HCT116 (cell line): ENCODE data around the gene SORL1. TPM values are rescaled to one million over a fixed set of nuclear protein-coding genes. Genes with fewer than 3 reads are reported as not detected.

ENCODE experiments used
- ATAC-seq: fragments of 200-7000 bp; cut with Tn5 transposase; 2 replicates; pipeline ENCODE4 v1.9.1; 2020; ENCODE audit warnings: mild to moderate bottlenecking, moderate library complexity
- BruUV-seq: library from RNA; stranded (reverse); fragments of 400-500 nt; replicated peaks from 2 replicates; lab custom pipeline; 2021; lab: Mats Ljungman, UMichigan
- CTCF ChIA-PET: fragments of 300-600 bp; sonication (Branson Sonifier 250); formaldehyde crosslinking; loops from one replicate; lab custom pipeline; 2021; ENCODE audit warnings: antibody characterized with exemption; lab: Charles Lee
- POLR2A ChIA-PET: fragments of 300-600, 350-600 bp; sonication (Branson Sonifier 250); formaldehyde crosslinking; loops from one replicate; lab custom pipeline; 2021; ENCODE audit warnings: antibody characterized with exemption; lab: Charles Lee
- RAD21 ChIA-PET, 2 experiments: fragments of 300-600 bp; sonication (Branson Sonifier 250); formaldehyde crosslinking; loops; one replicate each; lab custom pipeline; 2023; ENCODE audit warnings: low total read pairs in 2 of 2; ENCODE audit not compliant: uncharacterized antibody in 2 of 2, unreplicated experiment in 2 of 2, low non-redundant PET in 1 of 2; lab: Charles Lee
- DNase-seq: peaks from one replicate; pipeline ENCODE4 v3.0.0-alpha.2; 2010; ENCODE audit warnings: low read depth, low spot score
- H2AFZ ChIP-seq: fragments of 200-600 bp; shearing (Covaris generic), sonication (generic); 2 replicates; pipeline ENCODE4 v1.6.1; 2017; ENCODE audit warnings: low read depth, mixed run types, mixed read lengths, antibody characterized with exemption, low read length; ENCODE audit not compliant: poor library complexity, severe bottlenecking
- H3K27ac ChIP-seq: 2 replicates; pipeline ENCODE4 v1.5.1; 2012; ENCODE audit warnings: low read depth, low read length
- H3K27me3 ChIP-seq: fragments of 200-600 bp; sonication (generic); 2 replicates; pipeline ENCODE4 v1.6.1; 2016; ENCODE audit warnings: mixed run types, low read length, mixed read lengths; ENCODE audit not compliant: insufficient read depth
- H3K36me3 ChIP-seq, 2 experiments: fragments of 200-500 bp in 1 of 2; fragments of 200-600 bp in 1 of 2; sonication (Bioruptor generic) in 1 of 2; sonication (generic) in 1 of 2; 2 replicates each; pipeline versions ENCODE4 v1.5.1 to v1.6.1; 2014 to 2016; ENCODE audit warnings: low read length in 2 of 2, inconsistent platforms in 1 of 2, mixed read lengths in 1 of 2, mixed run types in 1 of 2; ENCODE audit not compliant: insufficient read depth in 2 of 2, control insufficient read depth in 1 of 2
- H3K4me1 ChIP-seq, 2 experiments: fragments of 200-600 bp in 1 of 2; sonication (generic) in 1 of 2; 2 replicates each; pipeline versions ENCODE4 v1.5.1 to v1.6.1; 2012 to 2017; ENCODE audit warnings: low read length in 2 of 2, inconsistent platforms in 1 of 2, mild to moderate bottlenecking in 1 of 2, mixed read lengths in 1 of 2, mixed run types in 1 of 2, moderate library complexity in 1 of 2; ENCODE audit not compliant: insufficient read depth in 2 of 2, control insufficient read depth in 1 of 2
- H3K4me2 ChIP-seq: fragments of 200-600 bp; sonication (generic); 2 replicates; pipeline ENCODE4 v1.6.1; 2017; ENCODE audit warnings: mixed run types, low read length, mixed read lengths
- H3K4me3 ChIP-seq, 2 experiments: fragments of 200-600 bp in 1 of 2; sonication (generic) in 1 of 2; replicated peaks in 1 of 2; 2 replicates each; pipeline ENCODE4 v1.5.1; 2011 to 2016; ENCODE audit warnings: low read length in 2 of 2, control low read depth in 1 of 2, low read depth in 1 of 2, mild to moderate bottlenecking in 1 of 2, mixed read lengths in 1 of 2, mixed run types in 1 of 2
- H3K79me2 ChIP-seq: fragments of 200-600 bp; sonication (generic); 2 replicates; pipeline ENCODE4 v1.6.1; 2017; ENCODE audit warnings: mild to moderate bottlenecking, mixed run types, low read length, moderate library complexity, mixed read lengths; ENCODE audit not compliant: insufficient read depth
- H3K9ac ChIP-seq: fragments of 200-600 bp; sonication (generic); 2 replicates; pipeline ENCODE4 v1.6.1; 2016; ENCODE audit warnings: low read length, mixed read lengths
- H3K9me2 ChIP-seq: fragments of 200-600 bp; sonication (generic), shearing (Covaris generic); 2 replicates; pipeline ENCODE4 v1.6.1; 2017; ENCODE audit warnings: mixed run types, mild to moderate bottlenecking, moderate library complexity; ENCODE audit not compliant: insufficient read depth
- H3K9me3 ChIP-seq, 2 experiments: fragments of 200-500 bp in 1 of 2; fragments of 200-600 bp in 1 of 2; sonication (Bioruptor generic) in 1 of 2; sonication (generic) in 1 of 2; 2 replicates each; pipeline ENCODE4 v1.6.1; 2014 to 2017; ENCODE audit warnings: low read length in 2 of 2, mixed read lengths in 2 of 2, inconsistent platforms in 1 of 2, low read depth in 1 of 2, mild to moderate bottlenecking in 1 of 2, mixed run types in 1 of 2, moderate library complexity in 1 of 2; ENCODE audit not compliant: control insufficient read depth in 1 of 2, insufficient read depth in 1 of 2
- H4K20me1 ChIP-seq: fragments of 200-600 bp; sonication (generic), shearing (Covaris generic); 2 replicates; pipeline ENCODE4 v1.6.1; 2017; ENCODE audit warnings: mixed run types, mild to moderate bottlenecking, moderate library complexity; ENCODE audit not compliant: insufficient read depth
- ATF3 ChIP-seq: IDR thresholded peaks from 2 replicates; pipeline ENCODE4 v1.6.1; 2012
- CBX3 ChIP-seq: IDR thresholded peaks from 2 replicates; pipeline ENCODE4 v1.6.1; 2012; ENCODE audit warnings: low read depth
- CTCF ChIP-seq, 3 experiments: fragments of 200-600 bp in 1 of 3; sonication (generic) in 1 of 3; IDR thresholded peaks in 2 of 3; conservative IDR thresholded peaks in 1 of 3; 2 replicates each; pipeline ENCODE4 v1.5.1; 2012 to 2017; ENCODE audit warnings: low read depth in 2 of 3, low read length in 2 of 3, antibody characterized with exemption in 1 of 3, borderline replicate concordance in 1 of 3, control low read depth in 1 of 3, mild to moderate bottlenecking in 1 of 3, mixed read lengths in 1 of 3, mixed run types in 1 of 3, moderate library complexity in 1 of 3; ENCODE audit not compliant: insufficient read depth in 1 of 3
- EGR1 ChIP-seq: IDR thresholded peaks from 2 replicates; pipeline ENCODE4 v1.6.1; 2012; ENCODE audit warnings: low read depth
- ELF1 ChIP-seq: IDR thresholded peaks from 2 replicates; pipeline ENCODE4 v1.6.1; 2012; ENCODE audit warnings: low read depth, borderline replicate concordance
- EZH2 ChIP-seq: fragments of 200-600 bp; sonication (generic); IDR thresholded peaks from 2 replicates; pipeline ENCODE4 v1.6.1; 2017; ENCODE audit warnings: antibody characterized with exemption, mixed run types
- EZH2phosphoT487 ChIP-seq: fragments of 200-600 bp; IDR thresholded peaks from 2 replicates; pipeline ENCODE4 v1.6.1; 2018; ENCODE audit warnings: antibody characterized with exemption, borderline replicate concordance
- POLR2A ChIP-seq: IDR thresholded peaks from 2 replicates; pipeline ENCODE4 v1.7.0; 2011; ENCODE audit warnings: borderline replicate concordance; ENCODE audit not compliant: insufficient read depth, insufficient read length; ENCODE audit errors: extremely low read depth
- SIN3A ChIP-seq: IDR thresholded peaks from 2 replicates; pipeline ENCODE4 v1.6.1; 2012; ENCODE audit warnings: low read depth
- SRF ChIP-seq: IDR thresholded peaks from 2 replicates; pipeline ENCODE4 v1.6.1; 2012; ENCODE audit warnings: low read depth
- TCF7L2 ChIP-seq: IDR thresholded peaks from 2 replicates; pipeline ENCODE4 v1.7.0; 2011; ENCODE audit warnings: borderline replicate concordance, inconsistent platforms; ENCODE audit not compliant: insufficient read depth, insufficient read length; ENCODE audit errors: extremely low read depth
- YY1 ChIP-seq: IDR thresholded peaks from 2 replicates; pipeline ENCODE4 v1.6.1; 2011; ENCODE audit warnings: low read length, low read depth, moderate library complexity, mild to moderate bottlenecking; ENCODE audit not compliant: insufficient replicate concordance; ENCODE audit errors: extremely low read depth
- ZNF274 ChIP-seq: fragments of 200-500 bp; sonication (Bioruptor generic); IDR thresholded peaks from 2 replicates; pipeline ENCODE4 v1.6.1; 2014; ENCODE audit warnings: mild to moderate bottlenecking, low read depth, low read length, inconsistent platforms
- intact Hi-C: fragments of 100-400 bp; cut with micrococcal nuclease; formaldehyde crosslinking; loops from 2 replicates; pipeline ENCODE4 v1.10.0; 2022
- total RNA-seq: library from RNA; stranded (reverse); gene quantifications from one replicate; pipeline ENCODE4 v1.2.1, GENCODE V29; 2021; ENCODE audit not compliant: unreplicated experiment

SORL1 gene
- total RNA-seq, 1 experiment from 2014 or later = 17.4 TPM

- H3K4me3 ChIP-seq = no peak overlapping the region
- CTCF ChIA-PET = no interaction called here
- DNase-seq = no peak
- no peak for ATAC-seq
- no peak for TF ChIP-seq EGR1
- no peak for TF ChIP-seq ELF1
- TF ChIP-seq ZNF274 = no peak
- TF ChIP-seq POLR2A = no peak
- no peak for TF ChIP-seq SRF
- no peak for TF ChIP-seq EZH2phosphoT487
- TF ChIP-seq SIN3A = no peak
- TF ChIP-seq ATF3 = no peak
- no peak for TF ChIP-seq CTCF (IDR thresholded peaks at IDR 0.05 in 2 of 3, conservative IDR thresholded peaks at IDR 0.05 in 1 of 3; ENCODE audit: borderline replicate concordance in 1 of 3, insufficient read depth in 1 of 3, low read depth in 2 of 3, low read length in 2 of 3)
- no peak for TF ChIP-seq EZH2
- no peak for TF ChIP-seq YY1
- TF ChIP-seq TCF7L2 = no peak
- TF ChIP-seq CBX3 = no peak
- TF ChIP-seq, all 23 proteins: peak for 0
- Histone ChIP-seq H3K79me2 (no peaks in the 10 kb centered on the region), H3K9me3 (no peaks in the 10 kb centered on the region), H3K36me3 (no peaks in the 10 kb centered on the region), H3K27me3 (no peaks in the 10 kb centered on the region), H3K27ac (no peak overlapping the region), H2AFZ (no peak overlapping the region), H3K9me2 (no peaks in the 10 kb centered on the region), H4K20me1 (no peaks in the 10 kb centered on the region), H3K4me1 (no peaks in the 10 kb centered on the region), H3K4me2 (no peak overlapping the region), H3K9ac (no peak overlapping the region)
- no TSS peak for BruUV-seq
- POLR2A ChIA-PET = no interaction called here
- intact Hi-C loops = no loop called here
- RAD21 ChIA-PET = no interaction called here
Observed at GRCh38 chr11:121512468-121513465, 60.7 kb downstream of the SORL1 start.
